ENCODE results near the gene RTBDN.
"Not testable (repeated sequence)": the region's sequence is repeated elsewhere in the genome, so short reads cannot be mapped to it uniquely, and the experiment has no call there.

Gene RTBDN

GRCh38 chr19:12817810-12818209 is 16.6 kb downstream of the RTBDN start:
- not testable (repeated sequence) for DNase-seq

- DNase-seq = not testable (repeated sequence)
Observed at GRCh38 chr19:12817188-12817587, 17.2 kb downstream of the RTBDN start.

DNA sequence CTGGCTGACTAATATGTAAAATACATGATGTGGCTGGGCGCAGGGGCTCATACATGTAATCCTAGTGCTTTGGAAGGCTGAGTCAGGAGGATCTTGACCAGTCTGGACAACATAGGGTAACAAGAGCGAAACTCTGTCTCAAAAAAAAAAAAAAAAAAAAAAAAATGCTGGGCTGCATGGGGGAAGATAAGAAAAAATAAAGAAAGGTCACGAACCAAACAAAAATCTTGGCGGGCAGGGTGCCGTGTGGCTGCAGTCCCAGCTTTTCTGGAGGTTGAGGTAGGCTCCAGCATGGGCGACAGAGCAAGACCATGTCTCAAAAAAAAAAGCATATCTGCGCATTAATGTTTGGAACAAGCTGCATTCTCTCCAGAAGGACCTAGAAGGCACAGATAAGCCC is 19.3 kb downstream of the RTBDN start:
- no peak for DNase-seq

DNA sequence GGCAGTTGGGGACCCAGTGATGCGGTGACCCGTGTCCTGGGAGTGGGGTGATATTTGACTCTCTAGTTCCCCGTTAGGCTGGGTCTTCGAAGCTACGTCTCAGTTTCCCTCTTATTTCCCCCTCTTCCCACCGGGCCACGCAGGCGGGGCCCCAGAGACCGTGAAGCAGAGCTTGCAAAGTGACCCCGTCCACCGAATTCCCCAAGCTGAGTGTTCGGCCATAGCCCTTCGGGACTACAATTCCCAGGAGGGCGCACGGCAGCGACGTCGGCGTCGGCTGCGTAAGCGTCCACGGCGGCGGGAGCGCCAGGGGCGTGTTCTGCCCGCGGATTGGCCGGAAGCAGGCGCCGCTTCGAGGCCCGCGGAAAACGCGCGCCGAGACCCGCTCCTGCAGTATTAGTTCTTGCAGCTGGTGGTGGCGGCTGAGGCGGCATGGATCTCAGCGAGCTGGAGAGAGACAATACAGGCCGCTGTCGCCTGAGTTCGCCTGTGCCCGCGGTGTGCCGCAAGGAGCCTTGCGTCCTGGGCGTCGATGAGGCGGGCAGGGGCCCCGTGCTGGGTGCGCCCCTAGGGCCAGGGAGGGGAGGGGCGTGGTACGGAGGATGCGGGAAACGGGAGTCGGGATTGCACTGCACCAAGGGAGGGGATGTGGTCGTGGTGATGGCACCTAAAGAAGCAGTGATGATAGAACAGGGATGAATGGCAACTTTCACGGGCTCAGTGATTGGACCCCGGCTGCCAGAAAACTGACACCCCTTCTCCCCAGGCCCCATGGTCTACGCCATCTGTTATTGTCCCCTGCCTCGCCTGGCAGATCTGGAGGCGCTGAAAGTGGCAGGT is 27.9 kb downstream of the RTBDN start, which contains the start of gene RNASEH2A:
TSS of gene RNASEH2A (plus strand) at position 343 of the 840 bp plus-strand sequence. CDS start at position 433, 90 bp downstream.
- DNase-seq = peak; percentile 79

DNA sequence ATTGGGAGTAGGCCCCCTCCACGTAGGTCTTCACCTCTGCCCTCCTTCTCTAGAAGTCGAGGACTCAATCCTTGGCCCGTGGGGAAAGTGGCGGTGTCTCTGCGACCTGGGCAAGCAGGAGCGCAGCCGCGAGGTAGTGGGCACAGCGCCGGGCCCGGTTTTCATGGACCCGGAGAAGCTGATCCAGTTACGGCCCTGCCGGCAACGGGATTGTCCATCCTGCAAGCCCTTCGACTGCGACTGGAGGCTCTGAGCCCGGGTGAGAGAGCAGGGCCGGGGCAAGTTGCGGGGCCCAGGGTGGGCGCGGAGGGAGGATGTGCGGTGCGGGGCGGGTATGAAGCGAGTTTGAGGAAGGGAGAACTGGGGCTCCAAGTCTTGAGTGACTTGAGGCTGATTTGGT is 30.3 kb downstream of the RTBDN start:
- no peak for DNase-seq

DNA sequence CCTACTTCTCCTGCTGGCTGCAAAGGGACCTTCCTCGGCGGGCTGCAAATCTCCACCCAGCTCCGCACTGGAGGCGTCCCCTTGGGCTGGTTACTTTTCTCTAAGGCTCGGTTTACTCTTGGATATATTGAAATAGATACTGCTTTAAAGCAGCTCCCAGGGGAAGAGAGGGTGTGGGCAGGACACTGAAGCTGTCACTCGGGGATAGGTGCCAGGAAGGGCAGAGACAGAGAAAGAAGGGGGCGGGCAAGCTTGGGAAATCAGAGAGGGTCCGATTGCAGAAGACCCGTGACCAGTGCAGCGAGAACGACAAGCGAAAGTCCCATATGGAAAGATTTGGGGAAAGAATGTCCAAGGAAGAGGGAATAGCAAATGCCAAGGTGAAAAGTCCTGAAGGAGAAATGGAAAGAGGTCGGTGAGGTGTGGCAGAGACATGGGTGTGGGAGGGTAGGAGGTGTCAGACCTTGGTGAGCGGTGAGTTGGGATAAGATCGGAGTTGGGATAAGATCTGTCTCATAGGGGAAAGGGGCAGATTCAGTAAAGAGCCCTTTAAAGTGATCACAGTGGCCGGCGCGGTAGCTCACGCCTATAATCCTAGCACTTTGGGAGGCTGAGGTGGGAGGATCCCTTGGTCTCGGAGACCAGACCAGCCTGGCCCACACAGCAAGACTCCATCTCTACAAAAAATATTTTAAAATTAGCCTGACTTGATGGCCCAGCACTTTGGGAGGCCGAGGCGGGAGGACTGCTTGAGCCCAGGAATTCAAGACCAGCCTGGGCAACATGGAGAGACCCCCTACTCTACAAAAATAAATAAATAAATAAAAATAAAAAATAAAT is 31.9 kb downstream of the RTBDN start:
- no peak for DNase-seq

GRCh38 chr19:12801466-12802266 is 32.7 kb downstream of the RTBDN start, which contains the start of the genes PRDX2 and THSD8:
Gene PRDX2 (minus strand): TSS chr19:12801800. CDS start chr19:12801261, 539 bp downstream.
Gene THSD8 (plus strand): TSS chr19:12802069. CDS start chr19:12802072, 3 bp downstream.
- peak; percentile 56 for DNase-seq

DNA sequence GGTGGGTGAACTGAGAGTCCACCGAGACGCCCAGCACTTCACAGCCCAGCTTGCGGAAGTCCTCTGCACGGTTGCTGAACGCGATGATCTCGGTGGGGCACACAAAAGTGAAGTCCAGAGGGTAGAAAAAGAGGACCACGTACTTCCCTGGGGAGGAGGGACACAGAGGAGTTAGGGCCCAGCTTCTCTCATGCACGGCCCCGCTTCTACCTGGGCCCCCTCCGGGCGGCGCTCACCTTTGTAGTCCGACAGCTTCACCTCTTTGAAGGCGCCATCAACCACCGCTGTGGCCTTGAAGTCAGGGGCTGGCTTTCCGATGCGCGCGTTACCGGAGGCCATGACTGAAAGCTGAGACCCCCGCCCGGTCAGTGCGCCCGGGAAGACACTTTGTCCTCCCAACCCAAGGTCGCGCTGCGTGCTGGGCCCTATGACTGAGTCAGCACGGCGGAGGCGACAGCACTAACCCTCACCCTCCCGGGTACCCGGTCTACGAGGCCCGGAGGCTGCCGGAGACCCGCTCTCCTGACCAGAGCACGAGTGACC is 33.4 kb downstream of the RTBDN start:
- no peak for DNase-seq

DNA sequence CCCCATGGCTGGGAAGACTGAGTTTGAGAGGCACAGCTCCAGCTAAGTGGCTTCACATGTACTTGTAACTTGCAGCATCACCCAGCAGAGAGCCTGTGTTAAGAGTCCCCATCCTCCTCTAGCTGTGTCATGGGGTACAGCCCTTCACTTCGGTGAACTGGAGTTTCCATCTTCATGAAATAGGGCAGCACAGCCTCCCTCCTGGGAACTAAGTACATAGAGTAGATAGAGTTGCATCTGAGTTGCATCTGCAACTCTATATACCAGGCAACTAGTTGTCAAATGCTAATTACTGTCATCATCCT is 34.0 kb downstream of the RTBDN start:
- no peak for DNase-seq

DNA sequence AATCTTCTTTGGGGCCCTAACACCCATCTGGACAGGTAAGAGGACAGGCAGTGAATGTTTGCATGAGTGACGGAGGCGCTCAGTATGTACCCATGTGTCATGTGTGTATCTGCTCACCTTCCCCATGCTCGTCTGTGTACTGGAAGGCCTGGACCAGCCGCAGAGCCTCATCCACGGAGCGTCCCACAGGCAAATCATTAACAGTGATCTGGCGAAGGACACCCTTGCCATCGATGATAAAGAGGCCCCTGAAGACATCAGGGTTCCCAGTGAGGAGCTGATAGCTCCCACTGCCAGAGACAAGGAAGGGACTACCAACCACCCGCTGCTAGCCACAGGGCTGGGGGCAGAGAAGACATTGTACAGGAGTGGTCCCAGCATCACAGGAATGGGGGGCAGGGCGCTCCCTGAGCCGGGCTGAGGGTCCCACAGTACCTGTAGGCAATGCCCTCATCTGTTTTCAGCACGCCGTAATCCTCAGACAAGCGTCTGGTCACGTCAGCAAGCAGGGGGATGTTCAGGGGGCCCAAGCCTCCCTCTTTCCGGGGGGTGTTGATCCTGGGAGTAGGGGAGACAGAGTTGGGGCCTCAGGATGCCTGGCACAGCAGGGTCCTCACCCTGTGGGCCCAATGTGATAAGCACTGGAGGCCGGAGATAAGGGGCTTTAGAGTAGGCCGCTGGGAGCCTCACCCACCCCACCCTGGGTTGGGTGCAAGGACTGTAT is 34.5 kb downstream of the RTBDN start:
- DNase-seq = no peak

DNA sequence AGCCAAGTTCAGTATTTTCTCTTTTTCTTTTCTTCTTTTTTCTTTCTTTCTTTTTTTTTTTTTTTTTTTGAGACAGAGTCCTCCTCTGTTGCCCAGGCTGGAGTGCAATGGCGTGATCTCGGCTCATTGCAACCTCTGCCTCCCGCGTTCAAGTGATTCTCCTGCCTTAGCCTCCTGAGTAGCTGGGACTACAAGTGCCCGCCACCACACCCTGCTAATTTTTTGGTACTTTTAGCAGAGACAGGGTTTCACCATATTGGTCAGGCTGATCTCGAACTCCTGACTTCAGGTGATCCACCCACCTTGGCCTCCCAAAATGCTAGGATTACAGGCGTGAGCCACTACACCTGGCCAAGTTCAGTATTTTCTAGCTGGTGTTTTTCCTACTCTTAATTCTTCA is 36.8 kb downstream of the RTBDN start:
- DNase-seq = not testable (repeated sequence)

- no peak for DNase-seq
Observed at GRCh38 chr19:12797141-12797587, 37.2 kb downstream of the RTBDN start.

DNA sequence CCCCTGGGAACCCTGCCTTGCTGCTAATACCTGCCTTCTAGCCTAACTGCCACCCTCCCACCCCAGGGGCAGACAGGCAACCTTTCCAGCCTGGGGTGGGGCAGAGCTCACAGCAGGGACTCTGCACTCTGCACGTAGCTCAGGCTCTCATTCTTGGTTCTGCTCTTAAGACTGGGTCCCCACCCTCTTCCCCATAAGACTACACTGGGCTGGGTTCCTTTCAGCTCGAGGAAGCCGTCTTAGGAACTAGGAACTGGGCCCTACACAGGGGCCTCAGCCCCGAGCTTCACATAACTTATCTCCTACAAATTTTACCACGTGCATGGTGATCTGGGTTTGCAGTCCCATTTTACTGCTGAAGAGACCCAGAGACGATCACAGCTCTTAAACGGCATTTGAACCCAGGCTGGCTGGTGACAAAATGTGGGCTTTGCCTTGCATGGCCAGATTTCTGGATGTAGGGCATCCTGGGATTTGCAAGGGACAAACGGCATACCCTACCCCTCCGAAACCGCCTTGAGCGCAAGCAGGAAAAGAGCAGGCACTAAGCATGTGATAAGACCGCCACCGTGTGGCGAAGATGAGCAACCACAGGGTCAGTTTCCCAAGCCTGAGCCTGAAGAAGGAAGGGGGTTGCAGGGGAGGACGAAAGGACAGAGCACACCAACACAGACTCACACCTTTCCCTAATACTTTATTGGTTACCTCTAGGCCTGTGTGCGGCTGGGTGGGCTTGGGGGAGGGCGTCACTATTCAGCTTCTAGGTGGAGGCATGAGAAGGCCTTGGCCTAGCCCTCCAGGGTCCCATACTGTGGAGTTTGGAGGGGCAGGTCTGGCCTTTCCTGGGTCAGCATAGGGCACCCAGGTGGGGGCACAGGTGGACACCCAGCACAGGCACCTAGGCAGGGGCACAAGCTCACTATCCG is 38.0 kb downstream of the RTBDN start:
- DNase-seq = peak; percentile 67

GRCh38 chr19:12794971-12795381 is 39.4 kb downstream of the RTBDN start:
- DNase-seq = no peak

GRCh38 chr19:12794196-12794941 is 40.0 kb downstream of the RTBDN start:
- no peak for DNase-seq

- peak; percentile 93 for DNase-seq
Observed at GRCh38 chr19:12793290-12794195, 40.8 kb downstream of the RTBDN start.

GRCh38 chr19:12792853-12793289 is 41.5 kb downstream of the RTBDN start:
- DNase-seq = no peak

- peak; percentile 50 for DNase-seq
Observed at GRCh38 chr19:12792051-12792852, 42.1 kb downstream of the RTBDN start.

Data from T-helper 9 cell (primary cell).